Psoas muscle (tissue), 8 donors: Measurements from ENCODE around the gene HBG2. TPM values are rescaled to one million over a fixed set of nuclear protein-coding genes. Genes with fewer than 3 reads are reported as not detected.

ENCODE experiments used
- ATAC-seq, 4 donors: fragments of 200-7000 bp; cut with Tn5 transposase; one replicate each; pipeline ENCODE4 v1.9.1; 2020; ENCODE audit warnings: moderate library complexity in 3 of 4, mild to moderate bottlenecking in 2 of 4
- DNase-seq, 2 donors: peaks; one replicate each; pipeline ENCODE4 v3.0.0-alpha.2; 2020
- H3K27ac ChIP-seq: fragments of 200-600 bp; one replicate; pipeline ENCODE4 v1.8.0; 2022
- H3K27me3 ChIP-seq, 3 donors: fragments of 200-600 bp in 1 of 3; one replicate each; pipeline versions ENCODE4 v1.6.1 to v1.8.0; 2013 to 2022; ENCODE audit warnings: low read length in 2 of 3, mild to moderate bottlenecking in 2 of 3, moderate library complexity in 1 of 3; ENCODE audit not compliant: insufficient read depth in 3 of 3
- H3K36me3 ChIP-seq, 2 donors: fragments of 200-600 bp in 1 of 2; one replicate each; pipeline versions ENCODE4 v1.6.1 to v1.8.0; 2013 to 2022; ENCODE audit warnings: low read depth in 1 of 2, mild to moderate bottlenecking in 1 of 2, moderate library complexity in 1 of 2; ENCODE audit not compliant: insufficient read depth in 1 of 2
- H3K4me1 ChIP-seq: fragments of 200-600 bp; one replicate; pipeline ENCODE4 v1.8.0; 2022
- H3K4me3 ChIP-seq: fragments of 200-600 bp; one replicate; pipeline ENCODE4 v1.8.0; 2022; ENCODE audit warnings: mild to moderate bottlenecking
- H3K9me3 ChIP-seq: fragments of 200-600 bp; one replicate; pipeline ENCODE4 v1.8.0; 2022
- CTCF ChIP-seq: fragments of 200-600 bp; IDR thresholded peaks from one replicate; pipeline ENCODE4 v1.8.0; 2022; ENCODE audit warnings: antibody characterized with exemption
- WGBS, 3 donors: extraction: QIAGEN DNeasy Blood & Tissue Kit; methylation state at CpG; one replicate each; pipeline versions ENCODE4 v1.1.6 to v1.1.7; 2013; 5-methylcytosine and 5-hydroxymethylcytosine counted together
- intact Hi-C, 2 donors: fragments of 100-400 bp; cut with DNase I; formaldehyde crosslinking; loops; one replicate each; pipeline versions ENCODE4 v1.11.0 to v1.14.2; 2022
- polyA plus RNA-seq, 3 donors: library from polyadenylated mRNA; stranded (reverse); fragments of 200-250 nt; gene quantifications; one replicate each; pipeline ENCODE4 v1.2.3, GENCODE V29; 2013
- total RNA-seq, 4 donors: library from RNA; stranded (reverse); fragmentation: NEBNext Ultra II Directional in 2 of 4; extraction: Animal tissue kit (Norgen Biotek cat#: 25700) in 2 of 4; gene quantifications; one replicate each; pipeline versions ENCODE4 v1.2.1 to v1.2.4, GENCODE V29; 2021 to 2023
- donor health status: healthy with polysubstance abuse.
- donor health status: DM: no; HTN: no; CAD: no; lungs with moderate emphysema.
- donor health status: Bipolar disorder and iron deficiency.
- donor health status: healthy.
- donor health status: DM: yes; HTN: yes; CAD: no.
- donor health status: DM: no; HTN: no; CAD: no.
- donor health status: DM: no; HTN: no; CAD: no.
- donor health status: DM: yes; HTN: yes; CAD: no.

The HBG2 gene
- total and polyA plus RNA-seq, 7 donors, result 1.0 TPM; not detected in 6

- H3K27me3 ChIP-seq, result no peaks in the 10 kb centered on the region
- intact Hi-C loops, result no loop called here
- ATAC-seq (no peak), DNase-seq (no peak)
- no peaks in the 10 kb centered on the region for H3K9me3 ChIP-seq
- no peaks in the 10 kb centered on the region for H3K4me1 ChIP-seq
- H3K36me3 ChIP-seq, result no peaks in the 10 kb centered on the region
- no peak overlapping the region for H3K27ac ChIP-seq
- 80 to 88% (median 88%) methylated on average over 1 of the region's 1 CpG for WGBS, 3 donors
- no peak overlapping the region for H3K4me3 ChIP-seq
- TF ChIP-seq CTCF, result no peak
Observed at GRCh38 chr11:5290106-5290505, 35.5 kb upstream of the HBG2 start.

DNA sequence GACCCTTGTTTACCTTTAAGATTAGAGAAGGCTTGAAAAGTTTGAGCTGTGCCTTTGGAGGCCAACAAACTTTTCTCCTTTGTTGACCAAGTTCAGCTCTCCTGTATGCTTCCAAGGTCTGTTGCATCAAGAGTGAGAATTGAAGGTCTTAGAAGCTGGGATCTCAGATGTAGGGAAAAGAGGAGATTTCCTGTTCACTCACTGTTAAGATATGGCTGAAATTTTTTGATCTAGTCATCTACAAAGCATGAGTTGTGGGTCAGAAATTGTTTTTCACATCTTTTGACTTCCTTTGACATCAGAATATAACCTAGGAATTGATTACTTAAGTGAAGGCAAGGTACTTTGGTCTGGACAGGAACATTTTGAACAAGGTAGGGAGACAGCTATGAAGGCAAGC, 35.1 kb upstream of the HBG2 start:
- intact Hi-C loops, result no loop called here

DNA sequence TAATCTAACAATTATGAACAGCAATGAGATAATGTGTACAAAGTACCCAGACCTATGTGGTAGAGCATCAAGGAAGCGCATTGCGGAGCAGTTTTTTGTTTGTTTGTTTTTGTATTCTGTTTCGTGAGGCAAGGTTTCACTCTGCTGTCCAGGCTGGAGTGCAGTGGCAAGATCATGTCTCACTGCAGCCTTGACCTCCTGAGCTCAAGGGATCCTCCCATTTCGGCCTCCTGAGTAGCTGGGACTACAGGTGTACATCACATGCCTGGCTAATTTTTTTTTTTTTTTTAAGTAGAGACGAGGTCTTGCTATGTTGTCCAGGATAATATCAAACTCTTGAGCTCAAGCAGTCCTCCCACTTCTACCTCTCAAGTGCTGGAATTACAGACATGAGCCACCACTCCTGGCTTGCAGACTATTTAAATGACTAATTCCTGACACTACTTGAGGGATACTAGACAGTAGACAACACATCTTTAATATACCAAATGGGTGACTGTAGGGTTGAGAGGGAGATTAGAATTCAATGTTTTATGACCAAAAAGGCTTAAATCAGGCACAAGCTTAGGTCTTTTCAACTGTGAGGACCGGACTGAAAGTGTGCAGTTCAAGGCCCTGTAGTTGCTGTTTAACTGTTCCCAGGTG, 34.4 kb upstream of the HBG2 start:
- TF ChIP-seq CTCF, result no peak
- H3K9me3 ChIP-seq, result no peaks in the 10 kb centered on the region
- no peaks in the 10 kb centered on the region for H3K27me3 ChIP-seq
- no peak overlapping the region for H3K4me3 ChIP-seq
- intact Hi-C loops, result no loop called here
- 76 to 80% (median 79%) methylated on average over 6 of the region's 6 CpGs for WGBS, 3 donors
- H3K36me3 ChIP-seq, result no peaks in the 10 kb centered on the region
- ATAC-seq (no peak), DNase-seq (no peak)
- no peak overlapping the region for H3K27ac ChIP-seq
- no peaks in the 10 kb centered on the region for H3K4me1 ChIP-seq

More for the DNA sequence above, 35.1 kb upstream of the HBG2 start:
- H3K9me3 ChIP-seq, result no peaks in the 10 kb centered on the region
- ATAC-seq (no peak), DNase-seq (no peak)
- H3K36me3 ChIP-seq, result no peaks in the 10 kb centered on the region
- no peaks in the 10 kb centered on the region for H3K27me3 ChIP-seq
- TF ChIP-seq CTCF, result no peak
- no peak overlapping the region for H3K4me3 ChIP-seq
- no peaks in the 10 kb centered on the region for H3K4me1 ChIP-seq
- no peak overlapping the region for H3K27ac ChIP-seq

- no peaks in the 10 kb centered on the region for H3K36me3 ChIP-seq
- 72 to 77% (median 77%) methylated on average over 7 of the region's 7 CpGs for WGBS, 3 donors
- no peak for ATAC-seq
- no peaks in the 10 kb centered on the region for H3K4me1 ChIP-seq
- no peaks in the 10 kb centered on the region for H3K9me3 ChIP-seq
- H3K27me3 ChIP-seq, result no peaks in the 10 kb centered on the region
- no peak for DNase-seq
- no peak overlapping the region for H3K27ac ChIP-seq
- TF ChIP-seq CTCF, result no peak
- intact Hi-C loops, result no loop called here
- no peak overlapping the region for H3K4me3 ChIP-seq
Observed at GRCh38 chr11:5288108-5288905, 33.7 kb upstream of the HBG2 start.
